Left lung (tissue), 10 donors: ENCODE data around the gene MYOF. TPM values are rescaled to one million over a fixed set of nuclear protein-coding genes. Genes with fewer than 3 reads are reported as not detected.

Source experiments
- ATAC-seq: fragments of 200-7000 bp; cut with Tn5 transposase; one replicate; pipeline ENCODE4 v1.9.1; 2020; ENCODE audit warnings: moderate library complexity
- DNase-seq, 4 donors: peaks; one replicate each; pipeline ENCODE4 v3.0.0-alpha.2; 2013 to 2020
- H3K27ac ChIP-seq, 2 donors: fragments of 200-600 bp; sonication (generic) in 1 of 2; one replicate each; pipeline versions ENCODE4 v1.5.0 to v1.8.0; 2020 to 2021
- H3K27me3 ChIP-seq, 2 donors: fragments of 200-600 bp; sonication (generic) in 1 of 2; one replicate each; pipeline versions ENCODE4 v1.5.0 to v1.8.0; 2020 to 2021
- H3K36me3 ChIP-seq, 2 donors: fragments of 200-600 bp; sonication (generic) in 1 of 2; one replicate each; pipeline versions ENCODE4 v1.5.0 to v1.8.0; 2020 to 2021
- H3K4me1 ChIP-seq, 2 donors: fragments of 200-600 bp; one replicate each; pipeline ENCODE4 v1.8.0; 2021
- H3K4me3 ChIP-seq, 2 donors: fragments of 200-600 bp; sonication (generic) in 1 of 2; one replicate each; pipeline versions ENCODE4 v1.5.0 to v1.8.0; 2020 to 2021; ENCODE audit warnings: mild to moderate bottlenecking in 1 of 2
- H3K9me3 ChIP-seq, 2 donors: fragments of 200-600 bp; sonication (generic) in 1 of 2; one replicate each; pipeline versions ENCODE4 v1.5.0 to v1.8.0; 2020 to 2021
- CTCF ChIP-seq, 2 donors: fragments of 200-600 bp; sonication (generic) in 1 of 2; IDR thresholded peaks; one replicate each; pipeline versions ENCODE4 v1.5.0 to v1.8.0; 2021; ENCODE audit warnings: antibody characterized with exemption in 2 of 2
- intact Hi-C, 2 donors: fragments of 100-400 bp; cut with DNase I; formaldehyde crosslinking; loops; one replicate each; pipeline versions ENCODE4 v1.11.2 to v1.14.2; 2022
- polyA plus RNA-seq, 6 donors: library from polyadenylated mRNA; unstranded; fragments of 120-200 nt; gene quantifications; one replicate each; pipeline ENCODE4 v1.2.1, GENCODE V29; 2013; ENCODE audit not compliant: insufficient read length in 6 of 6
- total RNA-seq, 2 donors: library from RNA; stranded (reverse); fragmentation: NEBNext Ultra II Directional; extraction: Animal tissue kit (Norgen Biotek cat#: 25700); gene quantifications; one replicate each; pipeline ENCODE4 v1.2.1, GENCODE V29; 2021
- donor health status: DM: no; HTN: yes; CAD: no.
- donor health status: DM: no; HTN: no; CAD: no.

The MYOF gene
- total and polyA plus RNA-seq, 8 donors = 54.9 to 295 (median 67.9) TPM

GRCh38 chr10:93481637-93482144, 443 bp downstream of the MYOF start:
- TF ChIP-seq CTCF (IDR thresholded peaks at IDR 0.05) = no peak
- ATAC-seq = peak; percentile 35
- H3K27me3 ChIP-seq = peaks cover 0 to 12% of the 10 kb centered on the region in 2 donors
- no peak for DNase-seq
- H3K4me3 ChIP-seq = peak overlapping the region; percentile 39 to 53
- peaks cover 2 to 20% of the 10 kb centered on the region in 2 donors for H3K4me1 ChIP-seq
- H3K36me3 ChIP-seq = peaks cover 0 to 5% of the 10 kb centered on the region in 2 donors
- H3K9me3 ChIP-seq = no peaks in the 10 kb centered on the region
- intact Hi-C loops = loop anchor here (5.0 to 10.0 kb wide), 2 partner anchors 104 to 107 kb away; no protein-coding TSS in a partner anchor
- H3K27ac ChIP-seq = peak overlapping the region; percentile 89 to 96

- intact Hi-C loops = no loop called here
- TF ChIP-seq CTCF (IDR thresholded peaks at IDR 0.05) = no peak
- Histone ChIP-seq H3K9me3 (no peaks in the 10 kb centered on the region), H3K4me3 (peak overlapping the region in 1 of 2 donors; percentile 53), H3K27ac (no peak overlapping the region), H3K36me3 (peaks cover 0 to 5% of the 10 kb centered on the region in 2 donors), H3K27me3 (peaks cover 0 to 12% of the 10 kb centered on the region in 2 donors), H3K4me1 (peaks cover 11 to 47% of the 10 kb centered on the region in 2 donors)
- ATAC-seq = no peak
- no peak for DNase-seq
These were observed 3.3 kb downstream of the MYOF start for GRCh38 chr10:93478873-93479272.

GRCh38 chr10:93476756-93477155, 5.4 kb downstream of the MYOF start:
- TF ChIP-seq CTCF (IDR thresholded peaks at IDR 0.05) = no peak
- intact Hi-C loops = no loop called here
- ATAC-seq (no peak), DNase-seq (no peak)
- Histone ChIP-seq H3K9me3 (no peaks in the 10 kb centered on the region), H3K36me3 (peaks cover 0 to 5% of the 10 kb centered on the region in 2 donors), H3K4me1 (peaks cover 13 to 64% of the 10 kb centered on the region in 2 donors), H3K4me3 (no peak overlapping the region), H3K27ac (peak overlapping the region; percentile 53 to 54), H3K27me3 (peaks cover 0 to 7% of the 10 kb centered on the region in 2 donors)

GRCh38 chr10:93475871-93476270, 6.3 kb downstream of the MYOF start:
- ATAC-seq (peak; percentile 78), DNase-seq (no peak)
- H3K27ac ChIP-seq = peak overlapping the region; percentile 53 to 54
- intact Hi-C loops = no loop called here
- peaks cover 18 to 71% of the 10 kb centered on the region in 2 donors for H3K4me1 ChIP-seq
- no peaks in the 10 kb centered on the region for H3K9me3 ChIP-seq
- TF ChIP-seq CTCF (IDR thresholded peaks at IDR 0.05) = no peak
- H3K36me3 ChIP-seq = peaks cover 0 to 5% of the 10 kb centered on the region in 2 donors
- H3K27me3 ChIP-seq = peaks cover 0 to under 1% of the 10 kb centered on the region in 2 donors
- H3K4me3 ChIP-seq = no peak overlapping the region

- Histone ChIP-seq H3K27ac (peak overlapping the region; percentile 53 to 54), H3K36me3 (peaks cover 0 to 5% of the 10 kb centered on the region in 2 donors), H3K4me3 (no peak overlapping the region), H3K9me3 (no peaks in the 10 kb centered on the region), H3K4me1 (peaks cover 18 to 77% of the 10 kb centered on the region in 2 donors), H3K27me3 (no peaks in the 10 kb centered on the region)
- DNase-seq (no peak), ATAC-seq (peak; percentile 50)
- intact Hi-C loops = no loop called here
- no peak for TF ChIP-seq CTCF (IDR thresholded peaks at IDR 0.05)
These were observed 6.9 kb downstream of the MYOF start for GRCh38 chr10:93475227-93475626.
